K562 (cell line): ENCODE results near the gene CHRNA3. TPM values are rescaled to one million over a fixed set of nuclear protein-coding genes. Genes with fewer than 3 reads are reported as not detected.

Source experiments
- ATAC-seq: fragments of 200-7000 bp; cut with Tn5 transposase; 3 replicates; pipeline ENCODE4 v1.9.1; 2020; ENCODE audit warnings: moderate library complexity
- BruUV-seq: library from RNA; stranded (reverse); fragments of 400-500 nt; replicated peaks from 2 replicates; lab custom pipeline; 2021; lab: Mats Ljungman, UMichigan
- CTCF ChIA-PET: fragments of 300-600 bp; formaldehyde crosslinking; extraction: SDS; loops from one replicate; lab custom pipeline; 2021; ENCODE audit warnings: low intra/inter-chr PET ratio; lab: Yijun Ruan, JAX
- POLR2A ChIA-PET: fragments of 300-600, 350-650 bp; sonication (Branson Sonifier 250); formaldehyde crosslinking; extraction: SDS; loops from one replicate; lab custom pipeline; 2021; ENCODE audit warnings: antibody characterized with exemption, inconsistent platforms; lab: Yijun Ruan, JAX
- DNase-seq, 4 experiments: peaks; one replicate each; pipeline versions ENCODE4 v3.0.0 to v3.0.0-alpha.2; 2011 to 2018; ENCODE audit warnings: low spot score in 3 of 4, mixed read lengths in 3 of 4; ENCODE audit errors: extremely low read depth in 1 of 4
- FAIRE-seq: peaks from 2 replicates; lab custom pipeline; 2011; peaks lifted over from hg19 to GRCh38; lab: Jason Lieb, UNC
- H2AFZ ChIP-seq: 2 replicates; pipeline ENCODE4 v1.6.0; 2011; ENCODE audit warnings: low read depth, low read length, control low read depth, inconsistent platforms
- H3K27ac ChIP-seq: fragments of 200-600 bp; 3 replicates; pipeline ENCODE4 v1.8.0; 2011; ENCODE audit warnings: low read depth, mild to moderate bottlenecking, control low read depth, inconsistent platforms, low read length, moderate library complexity, mixed read lengths; ENCODE audit errors: extremely low read depth
- H3K27me3 ChIP-seq, 2 experiments: fragments of 300-600 bp in 1 of 2; 2 replicates in 1 of 2; 3 replicates in 1 of 2; pipeline versions ENCODE4 v1.6.0 to v1.8.0; 2011; ENCODE audit warnings: inconsistent platforms in 2 of 2, low read length in 2 of 2, mild to moderate bottlenecking in 1 of 2, mixed read lengths in 1 of 2, moderate library complexity in 1 of 2; ENCODE audit not compliant: control insufficient read depth in 2 of 2, insufficient read depth in 2 of 2
- H3K36me3 ChIP-seq: fragments of 300-600 bp; 3 replicates; pipeline ENCODE4 v1.8.0; 2011; ENCODE audit warnings: mild to moderate bottlenecking, low read length, inconsistent platforms; ENCODE audit not compliant: control insufficient read depth, insufficient read depth
- H3K4me1 ChIP-seq, 2 experiments: fragments of 200-600 bp in 1 of 2; replicated peaks in 1 of 2; 2 replicates in 1 of 2; 3 replicates in 1 of 2; pipeline versions ENCODE4 v1.5.1 to v1.8.0; 2011; ENCODE audit warnings: inconsistent platforms in 2 of 2, low read length in 2 of 2, mild to moderate bottlenecking in 1 of 2, mixed read lengths in 1 of 2, moderate library complexity in 1 of 2; ENCODE audit not compliant: control insufficient read depth in 2 of 2, insufficient read depth in 2 of 2
- H3K4me2 ChIP-seq: 2 replicates; pipeline ENCODE4 v1.6.1; 2011; ENCODE audit warnings: low read length, control low read depth, inconsistent platforms, mixed read lengths; ENCODE audit not compliant: insufficient read depth
- H3K4me3 ChIP-seq: fragments of 200-600 bp; sonication (generic), shearing (Covaris generic); 2 replicates; pipeline ENCODE4 v1.5.1; 2016; ENCODE audit warnings: control low read depth, inconsistent platforms
- H3K79me2 ChIP-seq: fragments of 200-600 bp; 3 replicates; pipeline ENCODE4 v1.8.0; 2011; ENCODE audit warnings: low read length, inconsistent platforms; ENCODE audit not compliant: control insufficient read depth, insufficient read depth
- H3K9ac ChIP-seq, 2 experiments: 2 replicates each; pipeline versions ENCODE4 v1.6.0 to v1.6.1; 2011; ENCODE audit warnings: low read depth in 2 of 2, low read length in 2 of 2, control low read depth in 1 of 2, inconsistent platforms in 1 of 2, mild to moderate bottlenecking in 1 of 2, mixed read lengths in 1 of 2; ENCODE audit not compliant: insufficient read depth in 1 of 2
- H3K9me1 ChIP-seq: one replicate; pipeline ENCODE4 v1.6.0; 2011; ENCODE audit warnings: inconsistent platforms, mild to moderate bottlenecking, low read length, moderate library complexity; ENCODE audit not compliant: control insufficient read depth, insufficient read depth
- H3K9me3 ChIP-seq: replicated peaks from 2 replicates; pipeline ENCODE4 v1.5.1; 2011; ENCODE audit warnings: low read depth, low read length, inconsistent platforms; ENCODE audit not compliant: control insufficient read depth, insufficient read depth
- H4K20me1 ChIP-seq: replicated peaks from 2 replicates; pipeline ENCODE4 v1.6.1; 2011; ENCODE audit warnings: low read length, inconsistent platforms, mixed read lengths; ENCODE audit not compliant: control insufficient read depth, insufficient read depth
- ARID1B ChIP-seq: fragments of 450-650 bp; IDR thresholded peaks from 2 replicates; pipeline ENCODE4 v1.6.1; 2016; ENCODE audit warnings: antibody characterized with exemption, mild to moderate bottlenecking, inconsistent platforms
- ASH1L ChIP-seq: fragments of 450-650 bp; IDR thresholded peaks from 2 replicates; pipeline ENCODE4 v1.6.1; 2018; ENCODE audit warnings: borderline replicate concordance, mild to moderate bottlenecking, low read depth; ENCODE audit not compliant: partially characterized antibody
- ESRRA ChIP-seq: fragments of 450-650 bp; IDR thresholded peaks from 2 replicates; pipeline ENCODE4 v1.6.1; 2014; ENCODE audit warnings: low read depth, mild to moderate bottlenecking, moderate library complexity, borderline replicate concordance
- HDGF ChIP-seq: fragments of 450-650 bp; IDR thresholded peaks from 2 replicates; pipeline ENCODE4 v1.6.1; 2016
- NELFE ChIP-seq: IDR thresholded peaks from 2 replicates; pipeline ENCODE4 v1.6.1; 2011; ENCODE audit warnings: mild to moderate bottlenecking; ENCODE audit not compliant: insufficient read depth, insufficient read length
- PHF21A ChIP-seq: fragments of 450-650 bp; IDR thresholded peaks from 2 replicates; pipeline ENCODE4 v1.6.1; 2017; ENCODE audit warnings: low read depth, borderline replicate concordance
- POLR2AphosphoS2 ChIP-seq: IDR thresholded peaks from 2 replicates; pipeline ENCODE4 v1.6.1; 2012; ENCODE audit warnings: low read length, improper control_type of control experiment
- PTRF ChIP-seq: fragments of 450-650 bp; IDR thresholded peaks from 2 replicates; pipeline ENCODE4 v1.6.1; 2016; ENCODE audit warnings: mild to moderate bottlenecking, missing genetic modification characterization, missing compliant biosample characterization
- SAFB2 ChIP-seq: fragments of 200-400 bp; formaldehyde crosslinking; IDR thresholded peaks from 2 replicates; pipeline ENCODE4 v1.6.1; 2018; ENCODE audit warnings: borderline replicate concordance, low read length, low read depth, moderate library complexity; ENCODE audit not compliant: severe bottlenecking
- TCF3 ChIP-seq: sonication (generic); formaldehyde crosslinking; IDR thresholded peaks from 2 replicates; pipeline ENCODE4 v1.4.0; 2020; ENCODE audit warnings: mild to moderate bottlenecking, missing genetic modification reagents
- TFAM ChIP-seq: fragments of 250-450 bp; sonication (Bioruptor Pico); conservative IDR thresholded peaks from 2 replicates; pipeline ENCODE4 v1.5.0; 2021; ENCODE audit warnings: mild to moderate bottlenecking, moderate library complexity
- USF2 ChIP-seq: sonication (generic); formaldehyde crosslinking; IDR thresholded peaks from 2 replicates; pipeline ENCODE4 v1.5.0; 2020; ENCODE audit warnings: missing genetic modification reagents
- ZC3H11A ChIP-seq: IDR thresholded peaks from 2 replicates; pipeline ENCODE4 v1.6.1; 2012; ENCODE audit warnings: low read depth, low read length, improper control_type of control experiment
- ZNF280B ChIP-seq: fragments of 250-450 bp; sonication (Bioruptor Pico); IDR thresholded peaks from 2 replicates; pipeline ENCODE4 v1.5.1; 2021; ENCODE audit warnings: mild to moderate bottlenecking
- ZNF347 ChIP-seq: fragments of 450-650 bp; formaldehyde crosslinking; IDR thresholded peaks from 2 replicates; pipeline ENCODE4 v1.4.0; 2020; ENCODE audit warnings: low read depth, mild to moderate bottlenecking, moderate library complexity
- ZNF740 ChIP-seq, 3 experiments: fragments of 200-800 bp in 1 of 3; sonication (Bioruptor generic) in 1 of 3; sonication (generic) in 1 of 3; formaldehyde crosslinking in 1 of 3; IDR thresholded peaks; 2 replicates each; pipeline versions ENCODE4 v1.6.1 to v1.8.0; 2016 to 2022; ENCODE audit warnings: mild to moderate bottlenecking in 2 of 3, missing compliant biosample characterization in 2 of 3, missing genetic modification characterization in 2 of 3, missing genetic modification reagents in 1 of 3
- WGBS: fragments of 100-300 bp; shearing (Covaris generic); methylation state at CpG from one replicate; pipeline ENCODE4 v1.1.6; 2016; ENCODE audit warnings: low coverage, mixed read lengths; ENCODE audit not compliant: insufficient coverage; ENCODE audit errors: missing lambda C conversion rate; 5-methylcytosine and 5-hydroxymethylcytosine counted together
- in situ Hi-C: fragments of 300-500 bp; cut with MboI; formaldehyde crosslinking; loops from 4 replicates; pipeline ENCODE4 v1.15.0; 2018; ENCODE audit warnings: inconsistent platforms, mixed read lengths
- intact Hi-C: fragments of 100-400 bp; cut with micrococcal nuclease; formaldehyde crosslinking; loops from 2 replicates; pipeline ENCODE4 v1.14.2; 2022
- polyA plus RNA-seq, 8 experiments: library from polyadenylated mRNA; depleted of rRNA in 4 of 8; stranded (reverse) in 5 of 8; unstranded in 3 of 8; fragments of >200 nt; fragmentation: Nextera tagmentation in 2 of 8; fragmentation: Illumina TruSeq in 1 of 8; extraction: Ambion mirVana in 2 of 8; extraction: Trizol in 1 of 8; gene quantifications; 2 replicates each; pipeline versions ENCODE4 v1.2.1 to v1.2.3, GENCODE V29; 2011 to 2014; ENCODE audit warnings: inconsistent platforms in 1 of 8, missing spikeins in 1 of 8
- total RNA-seq, 7 experiments: library from RNA; depleted of rRNA in 6 of 7; stranded (reverse); fragments of >200 nt in 6 of 7; fragmentation: Illumina TruSeq in 2 of 7; extraction: Trizol in 2 of 7; gene quantifications; 2 replicates each; pipeline versions ENCODE4 v1.2.1 to v1.2.3, GENCODE V29; 2011 to 2021; ENCODE audit warnings: low replicate concordance in 1 of 7

Gene CHRNA3
- total and polyA plus RNA-seq, 9 of the 15 experiments (the other 6 are each of a cell fraction or from before 2014, with no cell fraction given), result 0.01 TPM; not detected in 8

- Histone ChIP-seq H3K36me3 (no peaks in the 10 kb centered on the region), H3K27me3 (peaks cover 15 to 28% of the 10 kb centered on the region in 2 experiments; a peak in 4 of 5 replicates), H3K4me2 (no peak overlapping the region), H3K9me3 (no peaks in the 10 kb centered on the region), H3K27ac (no peak overlapping the region), H3K4me3 (no peak overlapping the region), H3K4me1 (peaks cover 0 to 12% of the 10 kb centered on the region in 2 experiments; a peak in 1 of 5 replicates), H2AFZ (no peak overlapping the region), H4K20me1 (no peaks in the 10 kb centered on the region; the same call in 1 of the 2 replicates), H3K79me2 (no peaks in the 10 kb centered on the region), H3K9ac (no peak overlapping the region), H3K9me1 (no peaks in the 10 kb centered on the region)
- no peak for FAIRE-seq
- no TSS peak for BruUV-seq
- in situ Hi-C loops, result loop anchor here (5.0 kb wide), 1 partner anchor 91 kb away; no protein-coding TSS in a partner anchor
- TF ChIP-seq ZC3H11A (no peak), SAFB2 (no peak), ZNF347 (CRISPR knock-in tag) (no peak), ESRRA (no peak), PTRF (no peak), NELFE (no peak), TCF3 (CRISPR knock-in tag) (no peak), ZNF740 (CRISPR knock-in tag; IDR thresholded peaks at IDR 0.05) (no peak), ZNF740 (tag; IDR thresholded peaks at IDR 0.05) (no peak), ASH1L (no peak), PHF21A (no peak), HDGF (no peak), POLR2AphosphoS2 (no peak), USF2 (CRISPR knock-in tag) (no peak), ZNF280B (CRISPR knock-in tag) (no peak), TFAM (CRISPR knock-in tag) (no peak), ARID1B (no peak)
- POLR2A ChIA-PET, result interaction anchor here (0.7 to 1.2 kb wide), 2 partner anchors 8 to 12 kb away, joined by 3 read pairs; no protein-coding TSS in a partner anchor
- no peak for ATAC-seq
- DNase-seq, result no peak
- intact Hi-C loops, result loop anchor here (5.0 kb wide), 1 partner anchor 309 kb away; no protein-coding TSS in a partner anchor
- 0% methylated on average over 2 of the region's 2 CpGs for WGBS
- CTCF ChIA-PET, result no interaction called here
These were observed 4.3 kb downstream of the CHRNA3 start for GRCh38 chr15:78616506-78616905.
